HCT116 (cell line): Measurements from ENCODE around the gene DNAJB8.

Experiments used
- CEBPB ChIP-seq: IDR thresholded peaks from 2 replicates; pipeline ENCODE4 v1.6.1; 2012; ENCODE audit warnings: low read depth
- EGR1 ChIP-seq: IDR thresholded peaks from 2 replicates; pipeline ENCODE4 v1.6.1; 2012; ENCODE audit warnings: low read depth
- EZH2 ChIP-seq: fragments of 200-600 bp; sonication (generic); IDR thresholded peaks from 2 replicates; pipeline ENCODE4 v1.6.1; 2017; ENCODE audit warnings: antibody characterized with exemption, mixed run types
- EZH2phosphoT487 ChIP-seq: fragments of 200-600 bp; IDR thresholded peaks from 2 replicates; pipeline ENCODE4 v1.6.1; 2018; ENCODE audit warnings: antibody characterized with exemption, borderline replicate concordance
- FOSL1 ChIP-seq: IDR thresholded peaks from 2 replicates; pipeline ENCODE4 v1.6.1; 2012; ENCODE audit warnings: low read depth
- POLR2A ChIP-seq: IDR thresholded peaks from 2 replicates; pipeline ENCODE4 v1.7.0; 2011; ENCODE audit warnings: borderline replicate concordance; ENCODE audit not compliant: insufficient read depth, insufficient read length; ENCODE audit errors: extremely low read depth
- POLR2AphosphoS5 ChIP-seq: IDR thresholded peaks from 2 replicates; pipeline ENCODE4 v1.6.1; 2011; ENCODE audit warnings: mild to moderate bottlenecking, low read depth, low read length, moderate library complexity
- SIN3A ChIP-seq: IDR thresholded peaks from 2 replicates; pipeline ENCODE4 v1.6.1; 2012; ENCODE audit warnings: low read depth
- SP1 ChIP-seq: IDR thresholded peaks from 2 replicates; pipeline ENCODE4 v1.6.1; 2012; ENCODE audit warnings: low read depth
- TCF7L2 ChIP-seq: IDR thresholded peaks from 2 replicates; pipeline ENCODE4 v1.7.0; 2011; ENCODE audit warnings: borderline replicate concordance, inconsistent platforms; ENCODE audit not compliant: insufficient read depth, insufficient read length; ENCODE audit errors: extremely low read depth
- ZNF274 ChIP-seq: fragments of 200-500 bp; sonication (Bioruptor generic); IDR thresholded peaks from 2 replicates; pipeline ENCODE4 v1.6.1; 2014; ENCODE audit warnings: mild to moderate bottlenecking, low read depth, low read length, inconsistent platforms
- TF ChIP-seq, protein P1 (sequence below), 3 experiments: fragments of 200-600 bp in 1 of 3; sonication (generic) in 1 of 3; IDR thresholded peaks in 2 of 3; conservative IDR thresholded peaks in 1 of 3; 2 replicates each; pipeline ENCODE4 v1.5.1; 2012 to 2017; ENCODE audit warnings: low read depth in 2 of 3, low read length in 2 of 3, antibody characterized with exemption in 1 of 3, borderline replicate concordance in 1 of 3, control low read depth in 1 of 3, mild to moderate bottlenecking in 1 of 3, mixed read lengths in 1 of 3, mixed run types in 1 of 3, moderate library complexity in 1 of 3; ENCODE audit not compliant: insufficient read depth in 1 of 3
- TF ChIP-seq, protein P2 (sequence below): IDR thresholded peaks from 2 replicates; pipeline ENCODE4 v1.6.1; 2011; ENCODE audit warnings: mild to moderate bottlenecking, low read length, moderate library complexity; ENCODE audit not compliant: insufficient replicate concordance; ENCODE audit errors: extremely low read depth
- TF ChIP-seq, protein P3 (sequence below): IDR thresholded peaks from 2 replicates; pipeline ENCODE4 v1.6.1; 2012

DNA sequence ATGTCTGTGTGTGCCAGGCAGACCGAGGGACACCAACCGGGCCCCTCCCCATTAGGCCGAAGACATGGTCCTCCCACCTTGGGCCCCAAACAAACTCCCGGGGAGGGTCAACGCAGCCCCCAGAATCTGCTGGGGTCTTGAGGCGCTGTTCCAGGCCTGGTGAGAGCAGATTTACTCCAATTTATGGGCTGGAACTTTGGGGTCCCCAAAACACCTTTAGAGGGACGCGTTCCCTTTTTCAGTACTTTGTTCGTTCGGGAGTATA is 23.9 kb upstream of the DNAJB8 start:
- TF ChIP-seq TCF7L2 = no peak
- TF ChIP-seq POLR2AphosphoS5 = no peak
- TF ChIP-seq, protein P1, sequence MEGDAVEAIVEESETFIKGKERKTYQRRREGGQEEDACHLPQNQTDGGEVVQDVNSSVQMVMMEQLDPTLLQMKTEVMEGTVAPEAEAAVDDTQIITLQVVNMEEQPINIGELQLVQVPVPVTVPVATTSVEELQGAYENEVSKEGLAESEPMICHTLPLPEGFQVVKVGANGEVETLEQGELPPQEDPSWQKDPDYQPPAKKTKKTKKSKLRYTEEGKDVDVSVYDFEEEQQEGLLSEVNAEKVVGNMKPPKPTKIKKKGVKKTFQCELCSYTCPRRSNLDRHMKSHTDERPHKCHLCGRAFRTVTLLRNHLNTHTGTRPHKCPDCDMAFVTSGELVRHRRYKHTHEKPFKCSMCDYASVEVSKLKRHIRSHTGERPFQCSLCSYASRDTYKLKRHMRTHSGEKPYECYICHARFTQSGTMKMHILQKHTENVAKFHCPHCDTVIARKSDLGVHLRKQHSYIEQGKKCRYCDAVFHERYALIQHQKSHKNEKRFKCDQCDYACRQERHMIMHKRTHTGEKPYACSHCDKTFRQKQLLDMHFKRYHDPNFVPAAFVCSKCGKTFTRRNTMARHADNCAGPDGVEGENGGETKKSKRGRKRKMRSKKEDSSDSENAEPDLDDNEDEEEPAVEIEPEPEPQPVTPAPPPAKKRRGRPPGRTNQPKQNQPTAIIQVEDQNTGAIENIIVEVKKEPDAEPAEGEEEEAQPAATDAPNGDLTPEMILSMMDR (IDR thresholded peaks at IDR 0.05 in 2 of 3, conservative IDR thresholded peaks at IDR 0.05 in 1 of 3; ENCODE audit: borderline replicate concordance in 1 of 3, insufficient read depth in 1 of 3, low read depth in 2 of 3, low read length in 2 of 3) = no peak
- TF ChIP-seq EZH2 = no peak
- TF ChIP-seq FOSL1 = no peak
- TF ChIP-seq, protein P2, sequence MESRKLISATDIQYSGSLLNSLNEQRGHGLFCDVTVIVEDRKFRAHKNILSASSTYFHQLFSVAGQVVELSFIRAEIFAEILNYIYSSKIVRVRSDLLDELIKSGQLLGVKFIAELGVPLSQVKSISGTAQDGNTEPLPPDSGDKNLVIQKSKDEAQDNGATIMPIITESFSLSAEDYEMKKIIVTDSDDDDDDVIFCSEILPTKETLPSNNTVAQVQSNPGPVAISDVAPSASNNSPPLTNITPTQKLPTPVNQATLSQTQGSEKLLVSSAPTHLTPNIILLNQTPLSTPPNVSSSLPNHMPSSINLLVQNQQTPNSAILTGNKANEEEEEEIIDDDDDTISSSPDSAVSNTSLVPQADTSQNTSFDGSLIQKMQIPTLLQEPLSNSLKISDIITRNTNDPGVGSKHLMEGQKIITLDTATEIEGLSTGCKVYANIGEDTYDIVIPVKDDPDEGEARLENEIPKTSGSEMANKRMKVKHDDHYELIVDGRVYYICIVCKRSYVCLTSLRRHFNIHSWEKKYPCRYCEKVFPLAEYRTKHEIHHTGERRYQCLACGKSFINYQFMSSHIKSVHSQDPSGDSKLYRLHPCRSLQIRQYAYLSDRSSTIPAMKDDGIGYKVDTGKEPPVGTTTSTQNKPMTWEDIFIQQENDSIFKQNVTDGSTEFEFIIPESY = no peak
- TF ChIP-seq, protein P3, sequence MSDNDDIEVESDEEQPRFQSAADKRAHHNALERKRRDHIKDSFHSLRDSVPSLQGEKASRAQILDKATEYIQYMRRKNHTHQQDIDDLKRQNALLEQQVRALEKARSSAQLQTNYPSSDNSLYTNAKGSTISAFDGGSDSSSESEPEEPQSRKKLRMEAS = no peak
- TF ChIP-seq POLR2A = no peak
- no peak for TF ChIP-seq EZH2phosphoT487
- no peak for TF ChIP-seq CEBPB
- TF ChIP-seq SIN3A = no peak
- no peak for TF ChIP-seq EGR1
- no peak for TF ChIP-seq SP1
- TF ChIP-seq ZNF274 = no peak
